Activated gamma-delta T cell (primary cell): ENCODE data around the gene IGSF3.
"Not testable (repeated sequence)": the region's sequence is repeated elsewhere in the genome, so short reads cannot be mapped to it uniquely, and the experiment has no call there.

Source experiments
- DNase-seq: peaks from one replicate; lab custom pipeline; 2025; lab: John Stamatoyannopoulos, UW

IGSF3 gene

DNA sequence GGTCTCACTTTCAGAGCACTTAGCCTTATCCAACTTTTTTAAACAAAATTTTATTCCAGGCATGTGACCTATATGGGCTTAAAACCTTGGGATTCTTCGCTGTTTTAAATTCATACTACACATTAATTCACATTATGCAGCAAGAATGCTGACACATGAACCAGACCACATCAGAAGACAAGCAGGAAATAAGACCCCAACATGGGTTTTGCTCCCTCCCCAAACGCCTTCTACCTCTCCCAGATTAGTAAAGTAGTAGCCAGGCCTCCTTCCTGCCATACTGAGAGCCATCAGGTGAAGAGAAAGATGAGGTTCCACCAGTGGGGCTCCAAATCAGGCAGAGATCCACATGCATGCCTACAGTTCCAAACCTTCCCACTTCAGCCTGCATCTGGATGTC, 3.7 kb downstream of the IGSF3 start:
- no peak for DNase-seq

DNA sequence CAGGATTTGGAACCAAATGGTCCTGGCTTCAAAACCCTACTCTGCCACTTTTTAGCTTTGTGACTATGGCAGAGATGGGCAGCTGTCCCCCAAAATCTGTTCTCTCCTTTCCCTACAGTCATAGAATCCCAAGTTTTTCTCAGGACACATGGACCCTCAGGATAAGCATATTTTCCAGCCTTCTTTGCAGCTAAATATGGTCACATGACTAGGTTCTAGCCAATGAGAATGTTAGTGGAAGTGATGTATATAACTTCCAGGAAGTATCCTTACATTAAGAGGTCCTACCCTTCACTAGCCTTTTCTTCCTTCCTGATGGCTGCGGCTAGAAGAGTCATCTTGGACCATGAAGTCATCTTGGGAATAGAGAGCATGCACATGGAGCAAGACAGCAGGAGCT, 5.9 kb downstream of the IGSF3 start:
- no peak for DNase-seq

DNA sequence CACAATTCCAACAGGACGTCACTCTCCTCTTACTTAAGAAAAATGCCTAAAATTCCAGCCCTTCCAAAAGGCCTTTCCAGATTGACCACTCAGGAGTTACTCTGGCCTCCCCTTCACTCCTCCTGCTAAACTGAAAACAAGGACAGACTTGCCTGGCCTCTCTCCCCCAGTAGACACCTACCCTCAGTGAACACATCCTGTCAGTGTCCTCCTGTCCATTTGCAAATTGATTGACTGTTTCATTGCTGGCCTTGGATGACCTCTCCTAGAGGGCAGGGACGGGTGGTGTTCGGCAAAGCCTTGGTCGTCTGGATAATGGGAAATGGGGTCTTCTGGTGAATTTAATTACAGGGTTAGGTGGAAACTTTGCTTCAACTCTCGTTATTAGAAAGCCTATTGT, 8.9 kb downstream of the IGSF3 start:
- not testable (repeated sequence) for DNase-seq

DNA sequence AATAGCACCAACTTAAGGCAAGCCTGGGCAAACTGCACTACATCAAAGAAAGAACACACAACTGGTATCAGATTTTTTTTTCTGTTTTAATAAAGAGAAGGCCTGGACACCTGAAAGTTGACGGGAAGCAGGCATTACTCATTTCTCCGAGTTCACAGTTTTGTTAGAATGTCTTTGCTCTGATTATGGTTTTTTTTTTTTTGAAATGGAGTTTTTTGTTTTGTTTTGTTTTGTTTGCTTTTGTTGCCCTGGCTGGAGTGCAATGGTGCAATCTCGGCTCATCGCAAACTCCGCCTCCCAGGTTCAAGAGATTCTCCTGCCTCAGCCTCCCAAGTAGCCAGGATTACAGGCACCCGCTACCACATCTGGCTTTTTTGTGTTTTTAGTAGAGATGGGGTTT, 9.7 kb downstream of the IGSF3 start:
- not testable (repeated sequence) for DNase-seq

DNA sequence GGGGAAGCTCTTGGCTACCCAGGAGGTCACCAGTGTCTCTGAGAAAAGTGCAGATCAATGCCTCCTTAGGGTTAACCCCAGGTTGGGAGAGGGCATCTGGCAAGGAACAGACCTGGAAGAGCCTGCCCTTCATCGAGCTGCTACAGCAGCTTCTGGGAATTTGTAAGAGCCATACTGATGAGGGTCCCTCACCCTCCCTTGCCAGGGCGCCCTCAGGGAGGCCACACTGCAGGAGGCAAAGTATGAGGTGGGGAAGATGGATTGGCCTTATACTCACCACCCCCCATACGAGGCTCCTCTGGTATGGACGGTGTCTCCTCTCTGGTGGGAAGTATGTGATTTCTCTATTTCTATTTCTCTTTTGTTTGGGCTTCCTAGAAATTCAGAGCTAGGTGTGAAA, 13.2 kb downstream of the IGSF3 start:
- DNase-seq: no peak

DNA sequence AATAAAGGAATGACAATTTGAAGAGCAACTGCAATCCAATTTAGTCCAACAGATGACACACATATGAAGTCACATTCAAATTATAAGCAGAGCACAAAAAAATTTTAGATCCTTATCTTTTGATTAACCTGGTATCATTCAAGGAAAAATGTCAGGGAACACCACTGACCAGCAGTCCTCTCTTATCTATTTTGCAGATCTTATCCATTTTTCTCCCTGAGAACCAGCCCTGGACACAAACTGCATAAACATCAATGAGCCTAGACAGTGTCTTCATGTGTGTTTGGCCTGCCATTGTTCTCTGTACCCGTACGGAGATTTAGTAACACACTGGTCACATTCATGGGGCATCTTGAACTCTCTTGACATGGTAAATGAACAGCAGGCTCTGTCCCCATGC, 14.9 kb downstream of the IGSF3 start:
- DNase-seq: not testable (repeated sequence)

DNA sequence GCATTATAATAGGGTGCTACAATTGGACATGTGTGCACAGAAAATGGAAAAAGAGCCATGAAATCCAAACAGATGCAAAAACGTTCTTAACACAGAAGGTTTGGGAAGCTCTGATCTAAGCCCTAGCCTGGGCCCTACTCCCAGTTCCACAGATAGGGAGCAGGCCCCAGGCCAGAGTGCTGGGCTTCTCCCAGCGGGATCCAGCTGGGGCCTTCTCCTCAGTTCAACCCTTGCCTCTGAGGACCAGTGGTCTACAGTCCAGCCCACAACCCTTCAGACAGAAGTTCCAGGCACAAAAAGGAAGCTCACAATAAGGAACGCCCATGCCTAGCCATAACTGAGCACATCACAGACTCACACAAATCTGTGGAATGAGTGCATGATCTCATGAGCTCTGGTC, 16.8 kb downstream of the IGSF3 start:
- DNase-seq: not testable (repeated sequence)

DNA sequence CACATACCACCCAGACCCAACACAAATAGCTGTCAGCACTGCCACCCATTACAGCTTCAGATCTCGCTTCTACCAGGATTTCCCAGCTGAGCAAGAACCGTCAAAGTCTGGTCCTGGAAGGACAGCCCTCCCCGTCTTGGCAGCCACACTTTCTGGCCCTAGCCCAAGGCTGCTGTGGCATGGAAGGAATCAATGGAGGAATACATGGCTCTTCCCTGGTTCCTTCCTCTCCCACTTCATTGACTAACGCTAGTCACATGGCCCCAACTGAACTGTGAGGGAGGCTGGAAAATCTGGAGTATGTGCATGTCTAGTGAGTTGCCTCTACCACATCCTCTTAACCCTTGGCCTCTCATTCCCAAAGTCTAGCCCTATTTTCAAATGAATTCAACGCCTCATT, 18.5 kb downstream of the IGSF3 start:
- DNase-seq: not testable (repeated sequence)

DNA sequence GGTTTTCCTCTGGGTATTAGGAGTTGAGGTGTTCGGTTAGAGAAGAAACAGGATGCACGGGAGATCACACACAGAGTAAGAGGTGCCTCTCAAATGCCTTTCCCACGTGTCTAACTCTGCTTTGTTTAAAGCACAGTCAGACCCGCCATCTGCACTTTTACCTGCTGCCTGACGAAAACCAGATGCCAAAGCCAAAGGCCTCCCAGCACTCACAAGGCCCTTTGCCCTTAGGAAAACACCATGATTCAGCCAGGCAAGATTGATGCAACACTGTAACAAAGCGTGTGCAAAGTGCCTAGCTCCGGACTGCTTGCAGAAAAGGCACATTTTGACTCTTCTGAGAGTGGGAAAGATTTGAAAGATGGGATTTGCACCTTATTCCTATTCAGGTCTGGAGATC, 19.2 kb downstream of the IGSF3 start:
- DNase-seq: not testable (repeated sequence)

DNA sequence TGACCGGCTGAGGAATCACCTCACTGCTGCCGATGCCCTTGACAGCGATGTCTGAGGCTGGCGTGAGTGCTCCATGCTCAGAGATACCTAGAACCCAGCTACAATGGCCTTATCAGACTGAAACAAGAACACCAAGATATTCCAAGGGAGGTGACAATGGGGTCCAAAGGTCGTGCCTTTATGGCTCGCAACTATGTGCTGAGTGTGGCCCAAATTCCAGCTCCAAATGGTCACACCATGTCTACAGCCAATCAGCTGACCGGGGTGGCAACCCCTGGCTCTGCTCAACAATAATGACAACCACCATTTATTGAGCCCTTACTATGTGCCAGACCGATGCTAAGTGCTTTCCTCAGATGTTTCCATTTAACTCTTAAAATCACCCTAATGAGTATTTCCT, 20.3 kb downstream of the IGSF3 start:
- not testable (repeated sequence) for DNase-seq

DNA sequence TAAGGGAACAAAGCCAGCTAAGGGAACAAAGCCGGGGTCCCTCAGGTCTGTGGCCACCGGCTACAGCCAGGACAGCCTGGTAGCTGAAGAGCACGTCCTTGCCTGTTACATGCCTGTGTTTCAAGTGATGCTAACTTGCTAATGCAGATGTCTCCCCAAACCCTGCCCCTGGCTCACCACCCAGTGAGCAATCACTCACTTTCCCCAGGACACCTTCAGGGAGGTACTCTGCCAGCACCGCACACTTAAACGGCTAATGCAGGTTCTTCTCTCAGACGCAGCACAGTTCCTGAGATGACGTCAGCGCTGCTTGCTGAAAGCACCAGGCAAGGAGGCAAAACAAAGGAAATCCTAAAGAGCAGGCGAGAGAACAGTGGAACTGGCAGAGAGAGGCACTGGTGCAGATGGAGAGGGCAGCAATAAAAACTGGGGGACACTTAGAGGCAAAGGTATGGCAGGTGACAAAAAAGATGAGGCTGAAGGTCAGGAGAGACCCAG, 20.8 kb downstream of the IGSF3 start:
- not testable (repeated sequence) for DNase-seq

DNA sequence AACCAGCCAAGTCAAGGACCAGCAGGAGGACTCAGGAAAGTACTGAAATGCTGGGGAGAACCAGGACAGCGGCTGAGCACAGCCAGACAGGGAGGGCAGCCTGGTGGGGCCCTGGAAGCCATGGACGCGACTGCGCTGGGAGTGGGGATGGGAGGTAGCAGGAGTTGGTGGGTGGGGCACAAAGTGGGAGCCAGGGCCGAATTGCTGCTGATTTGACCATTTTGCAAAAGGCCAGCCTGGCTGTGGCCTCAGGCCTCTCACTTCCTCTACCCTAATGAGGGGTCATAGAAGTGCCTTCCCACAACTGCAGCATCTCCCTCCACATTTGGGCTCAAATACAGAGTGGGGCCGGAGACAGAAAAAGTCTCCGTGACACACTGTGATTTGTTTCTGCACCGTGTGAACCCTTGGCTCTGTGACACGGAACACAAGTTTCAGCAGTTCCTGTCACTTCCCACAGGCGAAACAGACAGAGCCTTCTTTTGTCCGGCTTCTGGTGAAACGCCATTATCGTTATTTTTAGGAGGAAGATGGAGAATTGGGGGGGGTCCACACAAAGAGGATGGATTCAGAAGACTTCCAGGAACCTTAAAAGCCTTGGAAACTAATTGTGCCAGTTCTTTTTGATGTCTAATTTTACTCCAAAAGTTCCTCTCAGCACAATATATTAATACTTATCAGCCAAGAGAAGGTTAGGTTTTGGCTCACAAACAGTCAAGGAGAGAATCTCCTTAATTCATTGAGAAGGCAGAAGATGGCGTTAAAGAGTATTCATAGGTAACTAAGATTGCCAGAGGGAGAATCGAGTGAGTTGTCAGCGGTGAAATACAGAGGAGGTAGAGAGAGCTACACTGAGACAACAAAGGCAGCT, 21.5 kb downstream of the IGSF3 start:
- DNase-seq: not testable (repeated sequence)

DNA sequence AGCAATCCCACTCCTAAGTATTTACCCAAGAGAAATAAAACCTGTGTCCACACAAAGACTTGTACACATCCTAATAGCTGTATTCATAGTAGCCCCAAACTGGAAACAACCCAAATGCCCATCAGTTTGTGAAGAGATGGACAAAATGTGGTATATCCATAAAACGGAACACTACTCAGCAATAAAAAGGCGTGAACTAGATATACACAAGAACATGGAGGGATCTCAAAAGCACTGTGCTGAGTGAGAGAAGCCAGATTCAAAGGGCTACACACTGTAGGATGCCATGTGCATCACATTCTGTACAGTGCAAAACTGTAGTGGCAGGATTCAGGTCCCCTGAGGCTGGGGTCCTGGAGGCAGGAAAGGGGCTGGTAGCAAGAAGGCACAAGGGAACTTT, 22.5 kb downstream of the IGSF3 start:
- DNase-seq: not testable (repeated sequence)

DNA sequence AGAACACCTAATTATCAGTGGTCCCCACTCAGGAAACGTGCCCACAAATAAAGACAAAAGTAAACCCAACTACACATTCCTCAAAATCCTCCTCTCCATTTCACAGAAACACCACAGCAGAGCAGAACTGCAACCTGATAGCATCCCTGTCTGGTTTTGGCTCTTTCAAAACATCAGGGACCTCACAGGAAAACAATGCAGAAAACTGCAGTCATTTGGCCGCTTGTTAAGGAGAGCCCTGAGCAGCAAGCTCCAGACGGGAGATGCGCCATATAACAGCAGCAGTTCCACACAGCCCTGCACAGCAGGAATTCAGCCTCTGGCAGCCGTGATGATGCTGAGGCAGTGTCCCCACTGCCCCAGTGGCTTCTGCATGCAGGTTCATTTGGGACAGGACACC, 23.4 kb downstream of the IGSF3 start:
- not testable (repeated sequence) for DNase-seq

DNA sequence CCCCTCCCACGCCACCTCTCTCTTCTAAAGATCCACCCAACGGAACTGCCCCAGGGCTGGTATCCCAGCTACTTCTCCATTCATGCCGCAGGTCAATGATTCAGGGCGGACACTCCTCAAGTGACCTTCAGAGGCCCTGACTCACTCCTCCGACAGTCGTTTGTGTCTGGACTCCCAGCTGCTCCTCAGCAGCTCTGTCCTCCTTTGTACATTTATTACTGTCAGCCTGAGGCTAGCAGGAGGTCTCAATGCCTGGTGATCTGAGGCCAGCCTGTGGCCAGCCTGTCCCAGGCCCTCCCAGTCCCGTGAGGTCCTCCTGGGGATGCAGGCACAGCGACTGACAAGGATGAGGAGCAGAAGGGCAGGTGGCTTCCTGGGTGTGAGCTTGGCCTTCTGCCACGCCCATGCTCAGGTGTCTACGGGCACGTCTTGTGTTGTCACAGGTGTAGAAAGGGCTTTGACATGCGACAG, 24.2 kb downstream of the IGSF3 start:
- not testable (repeated sequence) for DNase-seq

DNA sequence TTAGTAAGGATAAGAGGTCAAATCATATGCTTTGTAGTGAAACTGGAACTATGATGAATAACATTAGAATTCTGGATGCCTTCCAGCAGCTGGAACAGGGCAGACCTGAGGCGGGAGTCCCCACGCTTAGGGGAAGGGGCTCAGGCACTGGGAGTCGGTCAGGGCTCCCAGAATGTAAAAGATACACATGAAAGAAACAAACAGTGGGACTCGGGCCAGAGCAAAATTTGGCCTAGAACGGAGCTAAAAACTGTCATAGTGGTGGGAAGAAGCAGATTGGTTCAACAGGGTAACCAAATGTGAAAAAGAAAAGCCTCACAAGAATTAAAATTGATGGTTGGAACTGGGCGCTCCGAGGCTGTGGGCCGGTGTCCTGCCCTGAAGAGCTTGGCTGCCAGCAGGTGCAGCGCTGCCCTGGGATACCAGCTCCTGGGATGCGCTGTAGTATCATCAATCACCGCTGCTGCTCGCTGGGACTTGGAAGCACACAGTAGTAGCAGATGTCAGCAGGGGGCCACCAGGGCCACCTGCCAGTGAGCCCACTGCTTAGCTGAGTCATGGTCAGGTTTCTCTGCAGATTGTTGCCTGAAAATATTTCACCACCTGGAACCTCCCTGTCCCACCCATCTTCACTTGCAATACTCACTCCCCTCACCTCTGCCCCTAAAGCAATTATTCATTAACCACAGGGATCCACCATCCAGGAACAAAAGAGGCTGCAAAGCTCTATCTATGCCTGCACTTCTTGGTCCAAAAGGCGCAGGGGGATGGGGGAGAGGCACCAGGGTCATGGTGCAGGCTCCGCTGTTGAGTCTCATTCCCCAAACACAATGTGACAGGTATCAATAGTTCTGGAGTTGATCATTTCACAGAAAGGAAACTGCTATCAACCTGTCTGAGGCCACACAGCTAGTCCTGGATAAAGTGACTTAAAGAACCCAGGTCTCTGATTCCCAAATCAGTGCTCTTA, 24.9 kb downstream of the IGSF3 start:
- not testable (repeated sequence) for DNase-seq

DNA sequence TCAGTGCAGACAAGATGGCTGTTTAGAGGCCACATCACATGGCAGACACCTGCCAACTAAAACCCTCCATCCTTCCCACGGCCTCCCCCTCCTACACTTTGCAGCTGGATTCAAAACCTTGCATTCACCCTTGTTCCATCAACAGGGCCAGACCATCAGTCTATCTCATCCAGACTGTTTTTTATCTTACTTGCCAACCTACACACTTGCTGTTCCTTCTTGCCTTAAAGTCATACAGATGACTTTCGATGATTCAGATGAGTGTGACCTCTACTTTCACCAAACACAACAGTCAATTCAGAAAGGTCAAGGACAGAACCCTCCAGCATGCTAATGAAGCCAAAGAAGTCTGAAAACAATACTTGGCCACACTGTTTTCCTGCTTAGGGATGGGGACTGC, 29.9 kb downstream of the IGSF3 start:
- not testable (repeated sequence) for DNase-seq

DNA sequence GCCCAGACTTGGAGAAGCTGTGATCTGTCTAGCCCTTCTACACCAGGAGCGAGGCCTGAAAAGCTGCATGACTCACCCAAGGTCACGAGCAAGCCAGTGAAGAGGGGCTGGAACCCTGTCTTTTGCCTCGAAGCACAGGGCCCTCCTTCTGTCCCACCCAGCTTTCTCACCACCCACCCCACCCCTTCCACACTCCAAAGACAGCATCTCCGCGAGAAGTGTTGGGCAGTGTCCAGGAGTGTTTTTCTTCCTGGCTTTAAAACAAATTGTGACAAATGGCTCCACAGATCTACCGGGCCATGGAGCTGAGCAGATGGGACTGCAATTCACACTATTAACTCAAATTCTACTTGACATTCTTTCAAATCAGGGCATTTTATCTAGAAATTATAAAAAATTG, 30.9 kb downstream of the IGSF3 start:
- DNase-seq: not testable (repeated sequence)

DNA sequence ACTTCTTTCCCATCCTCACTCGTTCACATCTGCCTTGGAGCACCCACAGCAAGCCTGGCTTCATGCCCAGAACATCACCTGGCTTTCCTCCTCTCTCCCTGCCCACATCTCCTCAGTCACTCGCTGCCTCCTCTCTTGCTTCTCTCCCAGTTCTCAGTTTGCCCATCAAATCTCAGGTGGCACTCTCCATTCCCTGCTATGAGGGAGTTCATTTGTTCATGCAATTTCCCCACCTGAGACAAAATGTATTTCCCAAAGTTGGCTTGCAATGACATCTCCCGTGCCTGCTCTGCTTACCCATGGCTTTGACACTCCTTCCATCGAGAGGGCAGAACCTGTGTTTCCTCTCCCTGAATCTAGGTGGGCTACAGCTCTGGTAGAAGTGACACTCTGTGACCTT, 33.1 kb downstream of the IGSF3 start:
- not testable (repeated sequence) for DNase-seq

DNA sequence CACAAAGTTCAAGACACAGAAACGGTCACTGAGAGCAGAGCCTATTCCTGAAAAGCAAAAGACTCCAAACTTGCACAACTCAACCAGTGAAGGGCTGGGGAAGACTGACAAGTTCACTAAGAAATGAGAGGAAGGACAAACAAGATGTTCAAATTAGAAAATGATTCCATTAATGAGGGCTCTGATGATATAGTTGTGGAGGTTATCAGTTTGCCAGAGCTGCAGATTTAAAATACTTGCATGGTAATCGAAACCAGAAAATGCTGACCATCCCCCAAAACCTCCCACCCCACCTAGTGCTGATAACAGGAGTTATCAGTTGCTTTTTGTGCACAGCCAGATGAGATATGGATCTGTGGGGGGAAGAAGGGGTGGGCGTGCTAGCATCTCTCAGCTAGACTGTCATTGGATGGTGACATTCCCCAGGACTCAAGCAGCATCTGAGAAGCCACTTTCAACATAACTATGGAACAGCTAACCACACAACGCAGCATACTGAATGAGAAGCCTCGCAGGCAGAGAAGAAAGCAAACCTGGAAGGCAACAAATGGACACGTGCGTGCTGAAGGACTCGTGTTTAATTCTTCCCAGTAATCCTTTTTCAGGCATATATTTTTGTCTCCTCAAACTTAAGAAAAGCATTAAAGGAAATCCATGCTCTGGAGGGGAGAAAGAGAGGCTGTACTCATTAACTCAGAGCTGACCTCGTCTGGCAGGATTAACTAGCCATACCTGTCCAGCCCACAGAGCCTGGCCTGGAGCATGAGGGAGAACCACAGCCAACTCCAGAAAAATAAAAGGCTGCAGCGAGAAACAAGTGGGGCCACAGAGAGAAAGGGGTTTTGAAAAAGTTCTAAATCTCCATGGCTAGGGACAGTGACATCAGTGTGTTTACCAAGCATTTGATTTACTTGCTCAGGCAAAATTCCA, 35.3 kb downstream of the IGSF3 start:
- DNase-seq: not testable (repeated sequence)

DNA sequence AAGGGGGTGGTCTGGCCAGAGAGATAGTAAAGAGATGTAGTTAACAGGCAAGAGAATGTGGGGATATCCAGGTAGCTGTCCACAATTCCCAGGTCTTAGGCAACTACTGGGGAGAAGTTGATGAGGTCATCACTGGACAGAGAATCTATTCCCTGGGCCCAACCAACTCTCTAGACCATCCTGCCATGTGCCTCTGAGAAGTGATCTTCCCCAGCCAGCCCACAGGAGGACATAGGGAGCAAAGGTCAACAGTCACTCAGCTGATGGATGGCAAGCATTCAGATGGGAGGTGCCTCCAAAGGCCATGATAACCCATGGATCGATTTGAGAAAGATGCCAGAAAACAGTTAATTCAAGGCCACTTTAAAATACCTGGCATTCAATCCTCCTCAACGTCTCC, 36.0 kb downstream of the IGSF3 start:
- not testable (repeated sequence) for DNase-seq
